HUES48 (cell line): ENCODE results near the gene PARP14.

Source experiments
- H3K27ac ChIP-seq: one replicate; pipeline ENCODE4 v1.7.0; 2013; ENCODE audit warnings: low read depth, low read length, inconsistent platforms
- H3K27me3 ChIP-seq: 2 replicates; pipeline ENCODE4 v1.6.1; 2013; ENCODE audit warnings: mild to moderate bottlenecking, low read length; ENCODE audit not compliant: control insufficient read depth, insufficient read depth
- H3K36me3 ChIP-seq: 2 replicates; pipeline ENCODE4 v1.6.1; 2013; ENCODE audit warnings: low read length; ENCODE audit not compliant: control insufficient read depth, insufficient read depth
- H3K4me1 ChIP-seq: 2 replicates; pipeline ENCODE4 v1.6.1; 2013; ENCODE audit warnings: mild to moderate bottlenecking, low read length; ENCODE audit not compliant: control insufficient read depth, insufficient read depth
- H3K4me3 ChIP-seq: 2 replicates; pipeline ENCODE4 v1.5.1; 2013; ENCODE audit warnings: mild to moderate bottlenecking, low read depth, low read length
- H3K9ac ChIP-seq: 2 replicates; pipeline ENCODE4 v1.6.1; 2013; ENCODE audit warnings: mild to moderate bottlenecking, low read depth, low read length, moderate library complexity
- H3K9me3 ChIP-seq: 2 replicates; pipeline ENCODE4 v1.6.1; 2013; ENCODE audit warnings: low read length; ENCODE audit not compliant: control insufficient read depth, insufficient read depth

The PARP14 gene

DNA sequence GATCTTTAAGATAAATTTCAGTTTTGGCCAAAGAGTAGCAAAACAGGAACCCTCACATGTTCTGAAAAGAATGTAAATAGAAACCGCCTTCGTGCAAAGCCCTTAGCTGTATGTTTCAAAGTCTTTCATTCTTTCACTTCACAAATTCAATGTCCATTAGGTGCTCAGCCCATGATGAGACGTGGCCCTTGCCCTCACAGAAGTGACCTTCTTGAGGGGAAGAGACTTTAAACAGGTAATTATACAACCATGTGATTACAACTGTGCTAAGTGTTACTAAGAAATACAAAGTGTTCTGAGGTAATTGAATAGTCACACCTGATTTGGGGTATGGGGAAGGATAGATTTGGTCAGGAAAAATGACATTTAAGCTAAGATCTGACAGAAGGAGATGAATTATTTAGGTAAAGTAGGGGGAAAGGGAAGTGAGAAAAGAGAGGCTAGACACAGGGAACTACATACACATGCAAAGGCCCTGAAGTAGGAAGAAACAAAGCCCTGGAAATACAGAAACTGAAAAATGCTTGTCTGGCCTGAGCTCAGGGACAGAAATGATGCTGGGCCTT lies 93.4 kb downstream of the PARP14 start:
- Histone ChIP-seq H3K27me3 (no peaks in the 10 kb centered on the region), H3K4me1 (peaks cover 14% of the 10 kb centered on the region), H3K9me3 (no peaks in the 10 kb centered on the region), H3K36me3 (no peaks in the 10 kb centered on the region; the same call in 1 of the 2 replicates), H3K9ac (no peak overlapping the region), H3K4me3 (no peak overlapping the region), H3K27ac (no peak overlapping the region)

DNA sequence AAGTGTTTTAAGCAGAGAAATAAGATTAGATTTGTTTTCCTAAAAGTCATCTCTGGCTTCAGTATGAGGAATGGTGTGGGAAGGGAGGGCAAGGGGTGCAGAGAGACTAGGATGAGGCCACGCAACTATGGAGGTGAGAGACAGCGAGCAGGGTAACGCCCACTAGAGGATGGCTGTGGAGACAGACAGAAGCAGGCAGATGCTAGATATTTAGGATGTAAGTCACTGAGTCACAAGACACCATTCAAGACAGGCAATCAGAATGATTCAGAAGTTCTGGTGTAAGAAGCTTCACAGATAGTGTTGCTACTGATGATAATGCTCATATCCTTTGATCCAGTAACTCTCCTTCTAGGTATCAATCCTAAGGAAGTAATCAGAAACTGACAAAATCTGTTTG lies 93.9 kb downstream of the PARP14 start:
- H3K4me3 ChIP-seq, result no peak overlapping the region
- H3K27me3 ChIP-seq, result no peaks in the 10 kb centered on the region
- H3K4me1 ChIP-seq, result peaks cover 14% of the 10 kb centered on the region
- H3K27ac ChIP-seq, result no peak overlapping the region
- H3K9ac ChIP-seq, result no peak overlapping the region
- H3K36me3 ChIP-seq, result no peaks in the 10 kb centered on the region; the same call in 1 of the 2 replicates
- no peaks in the 10 kb centered on the region for H3K9me3 ChIP-seq

DNA sequence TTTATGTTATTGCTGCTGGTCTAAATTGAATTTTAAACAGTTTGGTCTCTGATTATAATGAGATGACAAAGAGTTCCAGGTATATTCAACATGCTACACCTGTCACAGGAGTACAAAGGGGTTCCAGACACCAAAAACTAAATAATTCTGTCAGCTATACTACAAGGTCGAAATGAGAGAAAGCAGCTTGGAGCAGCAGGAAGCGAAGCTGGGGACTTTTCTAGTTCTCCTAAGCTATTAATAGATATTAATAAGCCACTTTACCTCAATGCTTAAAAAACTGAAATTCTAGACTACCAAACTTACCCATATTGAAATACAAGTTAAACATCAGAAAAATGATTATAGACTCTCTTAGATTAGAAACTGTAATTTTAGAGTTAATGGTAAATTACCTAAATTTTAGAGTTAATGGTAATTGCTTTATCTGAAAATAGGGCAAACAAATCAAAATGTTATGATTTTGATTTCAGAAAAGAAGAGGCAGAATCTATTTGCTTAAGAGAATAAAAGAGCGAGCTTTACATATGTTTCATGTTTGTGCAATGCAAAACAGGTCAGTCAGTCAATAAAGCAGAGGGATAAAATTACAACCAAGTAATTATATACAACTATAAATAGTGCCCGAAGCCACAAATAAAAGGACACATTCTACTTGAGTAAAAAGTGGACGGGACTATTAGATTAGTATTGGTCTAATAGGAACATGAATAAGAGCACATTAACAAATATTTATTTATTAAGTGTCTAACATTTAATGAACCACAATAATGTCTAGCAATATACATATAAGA lies 96.2 kb downstream of the PARP14 start:
- Histone ChIP-seq H3K36me3 (no peaks in the 10 kb centered on the region), H3K27ac (no peak overlapping the region)

DNA sequence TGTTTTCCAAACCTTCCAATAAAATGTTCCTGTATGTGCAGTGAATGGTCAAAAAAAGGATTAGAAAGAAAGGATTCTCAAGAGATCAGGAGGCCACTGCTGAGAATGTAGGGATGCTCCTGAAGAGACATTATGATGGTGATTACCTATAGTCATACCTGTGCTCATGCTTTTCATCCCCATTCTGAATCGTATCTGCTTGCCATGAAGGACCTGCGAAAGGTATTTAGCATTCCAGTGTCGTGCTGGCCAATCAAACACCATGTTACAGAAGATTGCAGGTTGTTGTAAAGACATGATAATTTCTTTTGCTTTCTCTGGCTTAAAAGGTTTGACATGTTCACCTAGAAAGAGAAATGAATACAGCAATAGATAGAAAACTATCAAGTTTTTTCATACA lies 96.9 kb downstream of the PARP14 start:
- Histone ChIP-seq H3K9ac (no peak overlapping the region), H3K4me3 (no peak overlapping the region), H3K9me3 (0 out of 2 replicates have a peak, but pooled peaks cover 5% of the 10 kb centered on the region), H3K36me3 (no peaks in the 10 kb centered on the region), H3K27ac (no peak overlapping the region), H3K4me1 (peaks cover 14% of the 10 kb centered on the region), H3K27me3 (no peaks in the 10 kb centered on the region)

More for the DNA sequence above, 96.2 kb downstream of the PARP14 start:
- H3K27me3 ChIP-seq, result no peaks in the 10 kb centered on the region
- H3K9me3 ChIP-seq, result 0 out of 2 replicates have a peak, but pooled peaks cover 5% of the 10 kb centered on the region
- peaks cover 14% of the 10 kb centered on the region for H3K4me1 ChIP-seq
- H3K9ac ChIP-seq, result no peak overlapping the region
- no peak overlapping the region for H3K4me3 ChIP-seq
